Measurements from ENCODE around the gene HYDIN. TPM values are rescaled to one million over a fixed set of nuclear protein-coding genes. Genes with fewer than 3 reads are reported as not detected.

The HYDIN gene
- total and polyA plus RNA-seq, 2 experiments from 2014 or later, result 3.1 to 7.7 TPM

GRCh38 chr16:70759666-70760065 is 470.9 kb downstream of the HYDIN start:
- no peak overlapping the region for H3K4me3 Mint-ChIP-seq
- no peaks in the 10 kb centered on the region for H3K4me1 ChIP-seq (ENCODE audit: insufficient read depth)
- peak overlapping the region; percentile 55; the same call in 1 of the 2 replicates for H3K27ac Mint-ChIP-seq
- TF ChIP-seq CTCF (conservative IDR thresholded peaks at IDR 0.05; ENCODE audit: low read depth in 2 of 2) (peak in 1 of 2 experiments; percentile 27; a peak in 2 of 4 replicates), REST (IDR thresholded peaks at IDR 0.05; ENCODE audit: unreplicated experiment) (no peak)
- peak overlapping the region; percentile 76; the same call in 1 of the 2 replicates for H3K27ac ChIP-seq (ENCODE audit: low read depth)
- H3K4me3 ChIP-seq, result no peak overlapping the region
- peaks cover 12% of the 10 kb centered on the region for H3K27me3 Mint-ChIP-seq (ENCODE audit: insufficient read depth, low read depth, poor library complexity)
- H2AFZ ChIP-seq, result no peak overlapping the region
- ATAC-seq (peak; percentile 68), DNase-seq (ENCODE audit: low spot score) (no peak)
- no peak overlapping the region for H3K4me2 ChIP-seq
- H3K36me3 Mint-ChIP-seq (ENCODE audit: low read depth), result peaks cover 37% of the 10 kb centered on the region
- H3K9me2 ChIP-seq (ENCODE audit: insufficient read depth), result no peaks in the 10 kb centered on the region
- H3K27me3 ChIP-seq (ENCODE audit: insufficient read depth), result no peaks in the 10 kb centered on the region
- no peaks in the 10 kb centered on the region for H3K9me3 Mint-ChIP-seq
- H3K4me1 Mint-ChIP-seq, result peaks cover 24% of the 10 kb centered on the region
- H4K20me1 ChIP-seq (replicated peaks; ENCODE audit: insufficient read depth), result no peaks in the 10 kb centered on the region; the same call in 1 of the 2 replicates
- no peaks in the 10 kb centered on the region; the same call in 1 of the 2 replicates for H3K36me3 ChIP-seq (ENCODE audit: insufficient read depth)
- H3F3A ChIP-seq (replicated peaks; ENCODE audit: low read depth), result no peaks in the 10 kb centered on the region
- H3K79me2 ChIP-seq (replicated peaks; ENCODE audit: insufficient read depth), result no peaks in the 10 kb centered on the region

GRCh38 chr16:70758786-70759185 is 471.7 kb downstream of the HYDIN start:
- H3K4me3 ChIP-seq, result no peak overlapping the region
- ATAC-seq (no peak), DNase-seq (ENCODE audit: low spot score) (no peak)
- H3K4me1 ChIP-seq (ENCODE audit: insufficient read depth), result no peaks in the 10 kb centered on the region
- no peaks in the 10 kb centered on the region for H3K27me3 ChIP-seq (ENCODE audit: insufficient read depth)
- H3K79me2 ChIP-seq (replicated peaks; ENCODE audit: insufficient read depth), result no peaks in the 10 kb centered on the region
- Mint-ChIP-seq H3K27me3 (ENCODE audit: insufficient read depth, low read depth, poor library complexity) (peaks cover 12% of the 10 kb centered on the region), H3K36me3 (ENCODE audit: low read depth) (peaks cover 38% of the 10 kb centered on the region), H3K4me1 (peaks cover 24% of the 10 kb centered on the region), H3K9me3 (no peaks in the 10 kb centered on the region), H3K27ac (peak overlapping the region; percentile 60; the same call in 1 of the 2 replicates), H3K4me3 (no peak overlapping the region)
- no peaks in the 10 kb centered on the region; the same call in 1 of the 2 replicates for H4K20me1 ChIP-seq (replicated peaks; ENCODE audit: insufficient read depth)
- H2AFZ ChIP-seq, result no peak overlapping the region
- no peaks in the 10 kb centered on the region; the same call in 1 of the 2 replicates for H3K36me3 ChIP-seq (ENCODE audit: insufficient read depth)
- no peak overlapping the region for H3K27ac ChIP-seq (ENCODE audit: low read depth)
- H3K9me2 ChIP-seq (ENCODE audit: insufficient read depth), result no peaks in the 10 kb centered on the region
- H3K4me2 ChIP-seq, result no peak overlapping the region
- H3F3A ChIP-seq (replicated peaks; ENCODE audit: low read depth), result no peaks in the 10 kb centered on the region
- TF ChIP-seq POLR2AphosphoS5 (IDR thresholded peaks at IDR 0.05; ENCODE audit: low read depth), result no peak
- TF ChIP-seq ZNF114 (CRISPR knock-in tag; IDR thresholded peaks at IDR 0.05), result no peak
- no peak for TF ChIP-seq EZH2phosphoT487 (IDR thresholded peaks at IDR 0.05; ENCODE audit: unreplicated experiment)
- no peak for TF ChIP-seq JUNB (IDR thresholded peaks at IDR 0.05; ENCODE audit: unreplicated experiment)
- TF ChIP-seq NANOG (IDR thresholded peaks at IDR 0.05; ENCODE audit: borderline replicate concordance), result no peak
- no peak for TF ChIP-seq ZNF462 (CRISPR knock-in tag; IDR thresholded peaks at IDR 0.05)
- TF ChIP-seq ZNF331 (CRISPR knock-in tag; IDR thresholded peaks at IDR 0.05; ENCODE audit: low read depth), result no peak
- TF ChIP-seq CREB1 (CRISPR knock-in tag; IDR thresholded peaks at IDR 0.05; ENCODE audit: low read depth), result no peak

All from GM23338 (cell line).